ENCODE results near the gene ENTHD1.
"Not testable (repeated sequence)": the region's sequence is repeated elsewhere in the genome, so short reads cannot be mapped to it uniquely, and the experiment has no call there.

The ENTHD1 gene

DNA sequence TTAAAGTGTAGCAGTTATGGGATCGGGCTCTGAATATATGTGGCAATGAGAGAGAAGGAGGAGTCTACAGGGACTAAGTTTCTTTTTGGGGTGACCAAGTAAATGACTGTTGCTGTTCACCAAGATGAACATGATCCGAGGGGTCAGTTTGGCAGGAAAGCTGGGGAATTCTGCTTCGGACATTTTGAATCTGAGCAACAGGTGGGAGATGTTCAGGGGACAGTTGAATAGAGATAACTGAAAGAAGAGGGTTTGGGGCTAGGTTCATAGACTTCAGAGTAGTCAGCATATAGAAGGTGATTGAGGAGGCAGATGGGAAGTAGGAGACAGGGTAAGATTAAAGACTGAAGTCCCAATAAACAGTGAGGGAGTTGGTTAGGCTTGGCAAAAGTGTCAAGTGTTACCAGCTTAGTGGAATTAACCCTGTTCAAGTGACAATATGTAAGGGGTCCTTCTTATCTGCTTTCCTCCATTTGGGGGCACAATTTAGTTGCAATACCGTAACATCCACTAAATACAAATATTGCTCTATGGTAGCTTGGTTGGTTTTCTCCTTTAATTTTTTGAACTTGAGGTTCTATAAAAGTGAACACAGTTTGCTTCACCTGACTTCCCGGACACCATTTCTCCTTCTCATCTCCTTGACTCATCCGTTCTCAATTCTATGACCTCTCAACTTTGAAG is 2.9 kb upstream of the ENTHD1 start:
- DNase-seq, result no peak

DNA sequence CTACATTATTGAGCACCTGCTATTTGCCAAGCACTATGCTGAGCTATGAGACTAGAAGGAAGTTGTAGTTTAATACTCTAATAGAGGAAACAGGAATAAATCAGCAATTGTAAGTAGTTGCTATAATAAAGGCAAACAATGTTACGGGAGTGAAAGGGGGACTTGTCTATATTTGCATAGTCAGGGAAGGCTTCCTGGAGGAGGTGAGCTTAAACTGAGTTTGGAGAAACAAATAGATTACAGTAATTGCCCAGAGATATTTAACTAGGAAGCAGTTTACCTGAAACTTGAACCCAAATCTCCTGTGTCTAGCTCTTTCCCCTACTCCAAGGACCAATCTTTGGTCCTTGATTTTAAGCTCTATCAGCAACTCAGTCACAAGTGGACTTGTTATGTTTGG is 2.1 kb upstream of the ENTHD1 start:
- DNase-seq, result no peak

DNA sequence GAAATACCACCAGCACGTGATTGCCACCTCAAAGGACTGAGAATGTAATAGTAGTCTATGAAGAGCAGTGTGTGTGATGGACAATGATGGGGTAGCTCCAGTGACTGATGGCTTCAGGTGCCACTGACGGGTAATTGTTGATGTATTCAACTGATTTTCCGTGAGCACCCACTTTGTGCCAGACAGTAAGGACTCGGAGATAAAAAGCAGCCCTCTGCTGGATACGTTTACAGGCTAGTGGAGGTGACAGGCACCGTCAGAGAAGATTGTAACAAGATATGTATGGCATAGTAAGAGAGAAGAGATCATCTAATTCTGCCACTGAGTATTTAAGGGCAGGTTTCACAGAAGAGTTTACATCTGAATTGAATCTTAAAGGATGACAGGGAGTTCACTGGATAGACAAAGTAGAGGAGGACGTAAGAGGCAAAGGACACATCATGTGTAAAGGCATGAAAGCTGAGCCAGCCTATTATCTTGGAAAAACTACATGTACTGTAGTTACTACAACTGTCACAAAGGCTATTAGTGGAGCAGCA is 1.1 kb upstream of the ENTHD1 start:
- DNase-seq, result no peak

DNA sequence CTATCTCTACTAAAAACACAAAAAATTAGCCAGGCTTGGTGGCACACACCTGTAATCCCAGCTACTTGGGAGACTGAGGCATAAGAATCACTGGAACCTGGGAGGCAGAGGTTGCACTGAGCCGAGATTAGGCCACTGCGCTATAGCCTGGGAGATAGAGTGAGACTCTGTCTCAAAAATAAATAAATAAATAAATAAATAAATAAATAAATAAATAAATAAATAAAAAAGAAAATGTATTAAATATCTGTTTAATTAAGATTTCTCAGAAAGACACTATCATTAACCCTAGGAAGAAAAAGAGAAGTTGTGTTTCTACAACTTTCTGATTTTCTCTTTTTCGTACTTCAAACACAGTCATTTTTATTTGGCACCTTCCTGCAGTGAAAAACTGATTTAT is 3.6 kb downstream of the ENTHD1 start:
- DNase-seq, result not testable (repeated sequence)

DNA sequence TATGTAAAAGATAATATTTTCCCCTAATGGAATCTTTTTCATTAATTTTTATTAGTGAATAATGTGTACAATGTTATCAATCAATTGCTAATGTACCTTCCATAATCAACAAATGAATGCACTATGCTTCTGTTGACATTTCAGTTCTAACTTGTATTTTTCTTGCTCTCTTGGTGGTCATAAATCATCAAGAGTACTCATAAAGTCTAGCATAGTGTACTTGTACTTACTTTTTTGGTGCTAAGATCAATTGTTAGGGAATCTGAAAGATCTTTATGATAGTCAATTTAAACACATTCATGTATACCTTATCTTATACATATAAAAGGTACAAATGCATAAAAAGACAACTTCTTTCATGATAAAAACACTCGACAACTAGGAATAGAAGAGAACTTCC is 10.5 kb downstream of the ENTHD1 start:
- no peak for DNase-seq

DNA sequence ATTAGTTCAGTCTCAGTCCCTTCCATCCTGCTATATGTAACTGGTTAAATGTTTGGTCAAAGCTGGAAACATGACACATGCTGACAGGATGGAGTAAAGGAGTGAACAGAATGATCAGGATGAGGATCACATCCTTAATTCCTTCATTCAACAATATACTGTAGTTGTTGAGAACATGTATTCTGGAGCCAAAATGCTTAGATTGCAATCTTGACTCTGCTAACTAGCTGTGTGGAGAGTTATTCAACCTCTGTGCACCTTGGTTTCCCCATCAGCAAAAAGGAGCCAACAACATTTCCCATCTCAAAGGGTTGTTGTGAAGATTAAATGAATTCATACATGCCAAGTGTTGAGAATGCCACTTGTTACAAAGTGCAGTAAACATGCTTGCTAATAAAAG is 12.8 kb downstream of the ENTHD1 start:
- no peak for DNase-seq

DNA sequence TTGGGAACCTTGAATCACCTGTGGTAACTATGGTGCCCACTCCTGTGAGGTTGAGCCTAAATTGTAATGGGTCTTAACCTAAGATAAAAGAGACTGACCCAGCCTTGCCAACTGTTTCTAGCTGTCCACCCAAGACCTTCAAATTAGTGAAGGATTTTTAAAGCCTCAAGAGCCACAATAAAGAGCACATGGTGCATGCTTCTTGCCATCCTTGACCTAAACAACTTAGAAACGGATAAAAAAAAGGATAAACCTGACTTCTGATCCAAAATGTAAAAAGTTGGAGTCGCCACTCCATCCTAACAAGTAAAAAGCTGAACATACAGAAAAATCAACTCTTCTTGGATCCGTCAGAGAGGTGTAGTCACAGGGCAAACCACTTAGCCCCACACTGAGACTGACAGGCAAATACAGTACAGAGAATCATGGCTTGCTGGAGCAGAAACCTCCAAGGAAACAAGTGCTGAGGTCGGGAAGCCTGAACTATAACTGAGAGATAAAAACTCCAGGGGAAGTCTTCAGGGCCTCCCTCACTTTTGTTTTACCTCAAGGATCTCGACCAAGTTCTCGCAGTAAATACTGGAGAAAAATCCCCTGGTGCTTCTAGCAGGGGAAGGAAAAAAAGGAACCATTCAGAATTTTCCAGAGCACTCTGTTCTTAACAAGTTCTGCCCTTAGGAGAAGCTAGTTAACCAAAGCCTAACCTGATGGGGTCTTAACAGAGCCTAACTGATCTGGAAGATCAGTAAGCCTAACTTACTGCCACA is 16.3 kb downstream of the ENTHD1 start:
- no peak for DNase-seq

DNA sequence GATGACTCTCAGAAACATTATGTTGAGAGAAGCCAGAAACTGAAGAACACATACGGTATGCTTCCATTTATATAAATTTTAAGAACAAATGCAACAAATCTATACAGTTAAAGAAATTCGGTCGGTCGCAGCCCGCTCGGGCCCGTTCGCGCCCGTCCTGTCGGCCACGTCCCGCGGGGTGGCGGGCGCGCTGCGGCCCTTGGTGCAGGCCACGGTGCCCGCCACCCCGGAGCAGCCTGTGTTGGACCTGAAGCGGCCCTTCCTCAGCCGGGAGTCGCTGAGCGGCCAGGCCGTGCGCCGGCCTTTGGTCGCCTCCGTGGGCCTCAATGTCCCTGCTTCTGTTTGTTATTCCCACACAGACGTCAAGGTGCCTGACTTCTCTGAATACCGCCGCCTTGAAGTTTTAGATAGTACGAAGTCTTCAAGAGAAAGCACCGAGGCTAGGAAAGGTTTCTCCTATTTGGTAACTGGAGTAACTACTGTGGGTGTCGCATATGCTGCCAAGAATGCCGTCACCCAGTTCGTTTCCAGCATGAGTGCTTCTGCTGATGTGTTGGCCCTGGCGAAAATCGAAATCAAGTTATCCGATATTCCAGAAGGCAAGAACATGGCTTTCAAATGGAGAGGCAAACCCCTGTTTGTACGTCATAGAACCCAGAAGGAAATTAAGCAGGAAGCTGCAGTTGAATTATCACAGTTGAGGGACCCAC is 18.2 kb downstream of the ENTHD1 start:
- DNase-seq, result not testable (repeated sequence)

DNA sequence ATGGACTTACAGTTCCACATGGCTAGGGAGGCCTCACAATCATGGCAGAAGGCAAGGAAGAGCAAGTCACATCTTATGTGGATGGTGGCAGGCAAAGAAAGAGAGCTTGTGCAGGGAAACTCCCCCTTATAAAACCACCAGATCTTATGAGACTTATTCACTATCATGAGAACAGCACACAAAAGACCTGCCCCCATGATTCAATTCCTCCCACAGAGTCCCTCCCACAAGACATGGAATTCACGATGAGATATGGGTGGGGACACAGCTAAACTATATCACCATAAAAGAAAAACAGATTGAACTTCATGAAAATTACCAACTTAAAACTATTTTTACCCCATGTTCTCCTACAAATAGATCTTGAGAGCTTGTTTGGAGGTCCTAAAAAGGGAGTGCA is 19.6 kb downstream of the ENTHD1 start:
- DNase-seq, result no peak

DNA sequence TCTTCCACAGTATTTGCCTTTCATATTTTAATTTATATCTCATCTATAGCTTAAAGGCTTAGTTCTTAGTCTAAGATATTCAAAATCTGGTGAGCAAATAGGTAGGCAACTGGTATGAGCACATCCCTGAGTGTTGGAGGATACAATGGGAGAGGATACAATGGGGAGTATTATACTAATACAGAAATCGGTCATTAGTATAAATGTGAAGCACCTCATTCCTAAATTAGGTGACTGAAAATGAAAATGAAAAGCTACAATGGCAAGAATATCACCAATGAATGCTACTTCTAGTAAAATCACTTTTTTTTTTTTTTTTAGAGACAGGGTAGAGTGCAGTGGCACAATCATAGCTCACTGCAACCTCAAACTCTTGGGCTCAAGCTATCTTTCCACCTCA is 21.0 kb downstream of the ENTHD1 start:
- DNase-seq, result no peak

DNA sequence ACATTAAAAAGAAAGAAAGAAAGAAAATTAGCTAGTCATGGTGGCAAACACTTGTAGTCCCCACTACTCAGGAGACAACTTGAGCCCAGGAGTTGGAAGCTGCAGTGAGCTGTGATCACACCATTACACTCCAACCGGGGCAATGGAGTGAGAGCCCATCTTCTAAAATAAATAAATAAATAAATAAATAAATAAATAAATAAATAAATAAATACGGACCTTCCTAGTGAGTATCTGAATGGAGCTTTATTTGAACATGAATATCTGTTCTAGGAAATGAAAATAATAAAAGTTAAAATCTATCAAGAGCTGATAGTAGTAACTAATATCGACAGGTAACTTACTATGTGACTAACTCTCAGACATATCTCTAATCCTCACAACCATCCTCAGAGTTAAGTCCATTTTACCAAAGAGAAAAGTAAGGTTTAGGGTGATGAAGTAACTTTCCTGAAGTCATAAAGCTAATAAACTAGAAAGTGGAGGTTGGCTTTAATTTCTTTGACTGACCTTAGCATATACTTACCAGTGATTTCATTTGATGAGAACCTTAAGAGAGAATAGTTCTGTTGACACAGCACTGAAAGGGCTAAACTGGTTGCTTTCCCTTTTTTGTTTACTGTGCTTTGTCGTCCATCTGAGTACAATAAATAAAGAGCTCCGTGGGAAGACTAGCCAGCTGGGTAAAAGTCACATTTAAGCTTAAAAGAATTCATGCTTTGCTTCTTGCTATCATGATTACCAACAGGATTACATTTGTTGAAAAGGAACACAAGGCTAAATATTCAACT is 22.4 kb downstream of the ENTHD1 start:
- DNase-seq, result no peak

DNA sequence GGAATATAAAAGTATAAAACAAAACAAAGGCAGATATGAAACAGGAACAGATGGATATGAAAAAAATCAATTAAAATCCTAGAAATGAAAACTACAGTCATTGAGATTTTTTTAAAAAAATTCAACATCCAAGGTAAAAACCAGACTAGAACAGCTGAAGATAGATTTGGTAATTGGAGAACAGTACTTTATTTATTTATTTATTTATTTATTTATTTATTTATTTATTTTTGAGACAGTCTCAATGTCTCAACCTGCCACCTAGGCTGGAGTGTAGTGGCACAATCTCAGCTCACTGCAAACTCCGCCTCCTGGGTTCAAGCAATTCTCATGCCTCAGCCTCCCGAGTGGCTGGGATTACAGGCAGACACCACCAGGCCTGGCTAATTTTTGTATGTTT is 23.8 kb downstream of the ENTHD1 start:
- DNase-seq, result not testable (repeated sequence)

DNA sequence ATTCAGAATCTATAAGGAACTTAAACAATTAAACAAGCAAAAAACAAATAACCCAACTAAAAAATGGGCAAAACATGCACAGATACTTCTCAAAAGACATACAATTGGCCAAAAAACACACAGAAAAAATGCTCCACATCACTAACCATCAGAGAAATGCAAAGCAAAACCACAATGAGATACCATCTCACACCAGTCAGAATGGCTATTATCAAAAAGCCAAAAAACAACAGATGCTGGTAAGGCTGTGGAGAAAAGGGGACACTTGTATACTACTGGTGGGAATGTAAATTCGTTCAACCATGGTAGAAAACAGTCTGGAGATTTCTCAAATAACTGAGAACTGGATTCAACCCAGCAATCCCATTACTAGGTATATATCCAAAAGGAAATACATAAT is 24.8 kb downstream of the ENTHD1 start:
- no peak for DNase-seq

DNA sequence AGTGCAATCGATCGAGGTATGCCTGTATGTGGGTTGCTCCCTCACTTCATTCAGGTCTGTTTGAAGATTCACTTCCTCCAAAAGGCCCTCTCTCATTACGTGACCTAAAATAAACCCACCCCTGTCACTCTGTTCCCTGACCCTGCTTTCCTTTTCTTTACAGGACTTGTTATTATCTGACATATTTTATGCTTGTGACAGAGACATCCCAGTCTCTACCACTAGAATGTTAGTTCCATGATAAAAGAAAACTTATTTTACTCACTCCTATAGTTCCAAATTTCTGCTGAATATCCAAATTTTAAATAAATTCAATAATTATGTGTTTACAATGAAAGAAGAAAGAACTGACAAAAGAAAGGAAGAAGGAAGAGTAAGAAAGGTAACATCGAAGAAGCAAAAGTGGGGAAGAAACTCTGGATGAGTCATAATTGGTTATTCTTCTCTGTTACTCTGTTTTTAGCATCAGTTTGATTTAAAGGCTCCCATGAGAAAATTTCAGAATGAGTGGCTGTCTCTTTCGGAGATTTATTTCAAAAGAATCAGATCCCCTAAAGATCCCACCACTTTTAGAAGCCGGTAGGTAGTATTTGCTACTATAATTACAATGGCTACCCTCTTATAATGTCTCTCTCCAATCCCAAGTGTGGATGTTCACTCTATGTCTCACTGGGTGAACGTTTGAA is 33.5 kb downstream of the ENTHD1 start:
- no peak for DNase-seq

DNA sequence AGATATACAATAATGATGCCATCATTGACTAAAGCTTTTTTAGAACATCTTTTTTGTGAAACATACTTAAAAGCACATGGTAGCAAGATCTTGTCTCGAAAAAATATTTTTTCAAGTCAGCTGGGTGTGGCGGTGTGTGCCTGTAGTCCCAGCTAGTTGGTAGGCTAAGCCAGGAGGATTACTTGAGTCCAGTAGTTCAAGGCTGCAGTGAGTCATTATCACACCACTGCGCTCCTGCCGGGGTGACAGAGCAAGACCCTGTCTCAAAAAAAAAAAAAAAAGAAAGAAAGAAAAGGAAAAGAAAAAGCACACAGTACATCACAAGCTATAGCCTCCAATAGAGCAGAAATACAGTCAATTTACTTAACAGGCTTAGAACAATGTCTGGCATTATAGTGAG is 37.0 kb downstream of the ENTHD1 start:
- DNase-seq, result no peak

DNA sequence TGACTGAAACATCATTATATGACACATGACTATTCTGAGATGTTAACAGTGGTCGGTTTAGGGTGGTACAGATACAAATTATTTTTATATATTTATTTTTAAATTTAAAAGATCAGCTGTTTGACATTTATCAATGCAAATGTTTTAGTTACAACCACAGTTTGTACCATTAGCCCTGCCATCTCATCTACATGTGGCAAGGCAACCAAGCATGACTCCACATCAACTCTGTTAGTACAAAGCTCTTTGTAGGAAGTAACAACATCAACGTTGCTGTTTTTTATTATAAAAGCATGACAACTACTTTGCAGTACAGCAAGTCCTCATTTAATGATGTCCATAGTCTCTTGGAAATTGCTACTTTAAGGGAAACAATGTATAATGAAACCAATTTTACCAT is 40.8 kb downstream of the ENTHD1 start:
- no peak for DNase-seq

DNA sequence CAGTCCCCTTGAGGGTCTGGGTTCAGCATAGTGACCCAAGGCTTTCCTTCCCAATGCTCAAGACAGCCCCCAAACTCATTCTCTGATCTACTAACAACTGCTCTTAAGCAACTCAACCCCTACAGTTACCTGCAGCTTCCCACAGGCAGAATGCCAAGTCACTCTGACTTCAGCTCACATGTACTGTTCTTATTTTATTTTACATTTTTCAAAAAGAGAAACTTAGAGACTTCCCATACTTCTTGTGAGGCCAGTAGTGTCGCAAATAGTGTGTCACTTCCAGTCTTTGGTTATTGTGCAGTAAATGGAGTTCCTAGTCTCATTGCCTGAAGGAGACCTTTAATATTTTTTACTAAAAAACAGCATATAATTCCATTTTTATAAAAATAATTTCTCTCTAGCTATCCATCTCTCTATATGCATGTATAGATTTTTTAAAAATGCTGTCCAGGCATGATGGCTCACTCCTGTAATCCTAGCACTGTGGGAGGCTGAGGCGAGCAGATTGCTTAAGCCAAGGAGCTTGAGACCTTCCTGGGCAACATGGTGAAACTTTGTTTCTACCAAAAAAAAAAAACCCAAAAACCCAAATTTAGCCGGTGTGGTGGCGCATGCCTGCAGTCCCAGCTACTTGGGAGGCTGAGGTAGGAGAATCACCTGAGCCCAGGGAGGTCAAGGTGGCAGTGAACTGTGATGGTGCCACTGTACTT is 41.8 kb downstream of the ENTHD1 start:
- no peak for DNase-seq

DNA sequence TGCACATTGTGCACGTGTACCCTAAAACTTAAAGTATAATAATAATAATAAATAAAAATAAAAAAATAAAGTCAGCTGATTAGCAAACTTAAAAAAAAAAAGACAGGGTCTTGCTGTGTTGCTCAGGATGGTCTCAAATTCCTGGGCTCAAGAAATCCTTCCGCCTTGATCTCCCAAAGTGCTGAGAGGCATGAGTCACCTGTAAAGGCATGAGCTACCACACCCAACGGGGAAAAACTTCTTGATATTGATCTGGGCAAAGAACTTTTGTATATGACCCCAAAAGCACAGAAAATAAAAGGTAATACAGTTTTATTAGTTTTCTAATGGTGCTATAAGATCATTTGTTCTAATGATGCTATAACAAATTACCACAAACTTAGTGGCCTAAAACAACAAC is 46.1 kb downstream of the ENTHD1 start:
- DNase-seq, result no peak

DNA sequence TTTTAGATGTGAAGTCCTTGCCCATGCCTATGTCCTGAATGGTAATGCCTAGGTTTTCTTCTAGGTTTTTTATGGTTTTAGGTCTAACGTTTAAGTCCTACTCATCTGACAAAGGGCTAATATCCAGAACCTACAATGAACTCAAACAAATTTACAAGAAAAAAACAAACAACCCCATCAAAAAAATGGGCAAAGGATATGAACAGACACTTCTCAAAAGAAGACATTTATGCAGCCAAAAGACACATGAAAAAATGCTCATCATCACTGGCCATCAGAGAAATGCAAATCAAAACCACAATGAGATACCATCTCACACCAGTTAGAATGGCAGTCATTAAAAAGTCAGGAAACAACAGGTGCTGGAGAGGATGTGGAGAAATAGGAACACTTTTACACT is 47.0 kb downstream of the ENTHD1 start:
- DNase-seq, result not testable (repeated sequence)

DNA sequence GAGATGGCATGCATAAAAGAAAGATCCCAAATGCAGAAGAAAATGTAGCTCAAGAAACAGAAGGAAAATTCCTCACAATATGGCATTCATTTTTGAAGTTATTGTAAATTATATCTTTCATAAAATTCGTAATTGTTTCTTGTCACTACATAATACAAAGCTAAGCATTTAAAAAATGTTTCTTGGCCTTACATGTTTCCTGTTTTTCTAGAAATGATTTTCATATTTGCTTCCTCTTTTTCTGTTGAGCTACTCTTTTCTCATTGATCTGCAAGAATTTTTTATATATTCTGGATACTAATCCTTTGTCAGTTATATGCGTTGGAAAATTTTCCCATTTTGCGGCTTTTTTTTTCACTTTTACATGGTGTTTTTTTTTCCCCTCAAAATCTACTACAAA is 48.0 kb downstream of the ENTHD1 start:
- no peak for DNase-seq

DNA sequence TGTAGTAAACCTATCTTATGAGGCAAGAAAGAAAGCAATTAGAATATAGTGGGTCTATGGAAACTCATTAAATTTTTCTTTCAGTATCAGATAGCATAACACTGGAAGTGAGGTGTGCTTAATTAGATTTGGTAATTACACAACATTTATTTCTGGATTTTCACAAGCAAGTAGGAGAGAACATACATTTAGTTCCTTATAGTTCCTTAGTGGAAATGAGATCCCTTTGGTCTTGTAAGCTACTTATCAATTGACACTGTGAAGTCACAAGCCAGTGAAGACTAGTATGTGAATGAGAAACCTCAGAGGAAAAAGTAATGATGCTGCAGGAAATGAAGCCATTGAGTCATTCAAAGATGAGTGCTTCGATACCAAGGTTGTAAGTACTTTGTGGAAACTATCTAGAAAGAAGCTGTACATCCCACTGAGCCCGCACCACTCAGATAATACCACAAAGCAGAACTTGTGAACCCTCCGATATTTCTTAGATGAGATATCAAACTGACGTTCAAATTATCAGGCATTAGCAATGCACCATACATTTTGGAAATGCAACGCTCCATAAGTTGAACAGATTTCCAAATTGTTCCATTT is 53.5 kb downstream of the ENTHD1 start:
- no peak for DNase-seq

All from SW 1271 (cell line).